Stimulated activated CD8-positive, alpha-beta memory T cell treated with anti-CD3 and anti-CD28 coated beads, Interleukin-12 subunit alpha, Interleukin-12 subunit beta, amount 100 ng/mL, for 24 hours (primary cell): Measurements from ENCODE around the gene SPATS2.

Experiments used
- DNase-seq: peaks from one replicate; pipeline ENCODE4 v3.0.0-alpha.2; 2020; ENCODE audit errors: extremely low read depth

Gene SPATS2

DNA sequence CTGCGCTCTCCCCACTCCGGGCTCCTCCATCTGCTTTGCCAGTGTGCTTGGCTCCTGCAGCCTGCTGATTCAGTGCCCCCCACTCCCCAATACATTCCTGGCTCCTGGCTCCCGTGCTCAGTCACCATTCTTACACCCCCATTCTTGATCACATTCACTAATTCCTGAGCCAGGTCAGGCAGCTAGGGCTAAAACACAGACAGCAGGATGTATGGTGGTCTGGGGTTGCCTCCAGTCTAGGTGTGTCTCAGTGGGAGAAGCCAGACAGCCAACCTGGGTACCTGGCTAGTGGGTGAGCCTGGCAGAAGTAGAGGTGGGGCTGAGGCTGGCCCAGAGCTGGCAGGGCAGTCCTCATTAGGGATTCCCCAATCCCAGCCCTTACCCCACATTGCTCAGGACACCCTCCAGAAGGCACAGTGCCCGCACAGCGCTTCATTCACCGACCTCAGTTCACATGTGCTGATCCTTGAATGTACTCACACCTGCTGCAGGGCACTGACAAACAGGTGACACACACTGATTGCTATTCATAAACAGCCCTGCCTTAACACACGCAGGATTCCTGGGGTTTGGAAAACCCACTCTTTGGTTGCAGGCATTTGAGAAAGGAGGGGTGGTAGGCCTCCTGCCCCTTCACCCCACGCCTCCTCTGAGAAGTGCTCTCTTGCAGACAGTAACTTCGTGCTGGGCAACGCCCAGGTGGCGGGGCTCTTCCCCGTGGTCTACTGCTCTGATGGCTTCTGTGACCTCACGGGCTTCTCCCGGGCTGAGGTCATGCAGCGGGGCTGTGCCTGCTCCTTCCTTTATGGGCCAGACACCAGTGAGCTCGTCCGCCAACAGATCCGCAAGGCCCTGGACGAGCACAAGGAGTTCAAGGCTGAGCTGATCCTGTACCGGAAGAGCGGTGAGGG lies 173.2 kb downstream of the SPATS2 start:
- DNase-seq = no peak

DNA sequence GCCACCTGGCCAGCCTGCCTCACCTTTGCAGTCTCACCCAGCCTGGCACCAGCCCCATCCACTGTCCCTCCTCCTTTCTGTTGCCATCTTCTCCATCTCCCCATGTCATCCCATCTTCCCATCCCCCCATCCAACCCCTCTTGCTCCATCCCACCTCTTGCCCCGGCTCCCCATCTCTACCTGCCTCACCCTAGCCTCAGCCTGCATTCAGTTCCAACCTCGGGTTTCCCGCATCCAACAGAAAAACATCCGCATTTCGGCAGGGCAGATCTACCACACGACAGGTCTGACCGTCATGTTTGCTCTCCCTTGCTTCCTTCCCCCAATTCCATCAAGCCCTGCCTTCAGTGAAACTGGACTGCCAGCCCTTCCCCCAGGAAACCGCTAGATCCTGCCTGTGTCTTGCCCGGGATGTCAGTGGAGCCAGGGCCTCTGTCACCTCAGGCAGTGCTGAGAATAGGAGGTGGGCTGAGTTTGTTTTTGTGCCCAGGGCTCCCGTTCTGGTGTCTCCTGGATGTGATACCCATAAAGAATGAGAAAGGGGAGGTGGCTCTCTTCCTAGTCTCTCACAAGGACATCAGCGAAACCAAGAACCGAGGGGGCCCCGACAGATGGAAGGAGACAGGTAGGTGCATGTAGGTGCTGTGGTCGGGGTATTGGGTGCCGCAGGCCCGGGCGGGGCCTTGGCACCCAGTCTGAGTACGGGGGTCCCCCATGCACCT lies 174.0 kb downstream of the SPATS2 start:
- no peak for DNase-seq

DNA sequence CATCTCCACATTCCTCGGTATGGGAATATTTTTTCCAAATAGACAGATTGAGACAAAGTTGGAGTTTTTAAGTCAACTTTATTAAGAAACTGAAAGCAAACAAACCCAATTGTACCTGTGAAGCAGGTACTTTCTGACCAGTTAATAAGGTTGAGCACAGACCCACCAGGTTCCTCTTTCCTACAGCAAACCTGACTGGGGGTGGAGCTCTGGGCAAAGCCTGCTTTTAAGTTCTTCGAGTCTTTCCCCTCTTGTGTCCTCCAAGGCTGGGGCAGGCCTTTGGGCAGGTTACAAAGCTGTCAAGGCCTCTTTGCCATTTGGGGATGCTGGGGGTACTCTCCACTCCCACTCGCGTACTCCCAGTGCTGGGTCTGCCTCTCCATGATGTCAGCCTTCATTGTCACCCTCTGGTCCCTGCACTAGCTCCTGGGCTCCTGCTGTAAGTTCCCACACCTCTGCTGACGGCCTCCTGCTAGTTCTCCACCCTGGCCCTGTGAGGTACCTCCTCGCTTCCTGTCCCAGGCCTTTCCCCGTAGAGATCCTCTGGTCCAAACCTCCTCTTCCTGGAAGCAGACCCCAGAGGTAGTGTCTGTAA lies 174.7 kb downstream of the SPATS2 start:
- no peak for DNase-seq

DNA sequence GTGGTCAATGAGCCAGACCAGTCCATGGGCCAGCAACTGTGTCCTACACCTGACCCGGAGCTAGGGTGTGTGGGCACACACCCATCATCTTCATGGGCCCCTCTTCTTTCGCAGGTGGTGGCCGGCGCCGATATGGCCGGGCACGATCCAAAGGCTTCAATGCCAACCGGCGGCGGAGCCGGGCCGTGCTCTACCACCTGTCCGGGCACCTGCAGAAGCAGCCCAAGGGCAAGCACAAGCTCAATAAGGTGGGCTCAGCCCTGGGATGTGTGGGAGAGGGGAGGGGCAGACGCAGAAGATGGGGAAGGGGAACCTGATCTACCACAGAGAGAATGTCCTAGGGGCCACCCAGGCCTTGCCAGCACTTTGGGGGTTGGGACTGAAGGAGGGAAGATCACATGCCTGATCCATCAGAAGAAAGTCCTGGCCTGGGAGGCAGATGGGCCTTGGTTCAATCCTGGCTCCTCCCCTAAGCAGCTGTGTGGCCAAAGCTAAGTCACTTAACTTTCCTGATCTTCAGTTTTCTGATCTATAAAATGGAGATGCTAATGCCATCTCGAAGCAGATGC lies 175.4 kb downstream of the SPATS2 start:
- no peak for DNase-seq

DNA sequence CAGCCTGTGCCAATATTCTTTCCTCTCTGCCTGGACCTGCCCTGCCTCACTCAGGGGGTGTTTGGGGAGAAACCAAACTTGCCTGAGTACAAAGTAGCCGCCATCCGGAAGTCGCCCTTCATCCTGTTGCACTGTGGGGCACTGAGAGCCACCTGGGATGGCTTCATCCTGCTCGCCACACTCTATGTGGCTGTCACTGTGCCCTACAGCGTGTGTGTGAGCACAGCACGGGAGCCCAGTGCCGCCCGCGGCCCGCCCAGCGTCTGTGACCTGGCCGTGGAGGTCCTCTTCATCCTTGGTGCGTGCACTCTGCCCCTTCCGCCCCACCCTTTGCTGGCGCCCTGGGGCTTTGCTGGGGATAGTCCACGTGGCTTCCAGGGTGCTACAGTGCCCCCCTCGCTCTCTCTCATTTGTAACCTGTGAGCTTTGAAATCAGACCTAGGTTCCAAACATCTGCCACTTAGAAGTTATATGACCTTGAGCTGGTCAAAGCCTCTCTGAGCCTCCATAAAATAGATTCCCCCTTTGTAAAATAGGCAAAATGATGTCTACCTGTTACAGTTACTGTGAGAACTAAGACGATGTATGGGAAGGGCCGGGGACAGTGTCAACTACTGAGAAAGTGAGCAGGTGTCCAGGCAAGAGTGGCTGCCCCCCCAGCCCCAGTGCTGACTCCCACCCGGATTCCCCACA lies 176.1 kb downstream of the SPATS2 start:
- DNase-seq = no peak

DNA sequence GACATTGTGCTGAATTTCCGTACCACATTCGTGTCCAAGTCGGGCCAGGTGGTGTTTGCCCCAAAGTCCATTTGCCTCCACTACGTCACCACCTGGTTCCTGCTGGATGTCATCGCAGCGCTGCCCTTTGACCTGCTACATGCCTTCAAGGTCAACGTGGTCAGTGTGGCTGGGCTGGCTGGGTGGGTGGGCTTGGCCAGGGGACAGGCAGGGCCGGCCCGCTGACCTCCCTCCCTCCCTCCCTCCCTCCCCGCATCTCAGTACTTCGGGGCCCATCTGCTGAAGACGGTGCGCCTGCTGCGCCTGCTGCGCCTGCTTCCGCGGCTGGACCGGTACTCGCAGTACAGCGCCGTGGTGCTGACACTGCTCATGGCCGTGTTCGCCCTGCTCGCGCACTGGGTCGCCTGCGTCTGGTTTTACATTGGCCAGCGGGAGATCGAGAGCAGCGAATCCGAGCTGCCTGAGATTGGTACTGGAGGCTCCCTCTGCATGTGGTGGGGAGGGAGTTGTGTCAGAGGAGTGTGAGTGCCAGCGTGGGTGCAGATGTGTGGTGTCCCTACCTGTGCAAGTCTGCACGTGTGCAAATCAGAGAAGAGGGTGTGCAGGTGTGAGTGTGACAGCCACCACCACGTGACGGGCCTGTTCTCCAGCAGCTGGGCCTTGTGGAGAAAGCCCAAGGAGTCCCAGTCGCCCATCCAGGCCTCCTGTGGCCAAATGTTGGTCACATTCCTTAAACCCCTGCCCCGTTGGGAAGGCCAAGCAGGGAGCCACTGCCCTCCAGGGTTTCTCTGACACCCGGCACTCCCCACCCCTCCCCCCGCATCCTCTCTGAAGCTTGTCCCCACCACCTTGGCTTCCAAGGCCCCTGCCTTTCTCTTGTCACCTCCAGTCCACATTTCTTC lies 176.9 kb downstream of the SPATS2 start:
- DNase-seq = no peak

DNA sequence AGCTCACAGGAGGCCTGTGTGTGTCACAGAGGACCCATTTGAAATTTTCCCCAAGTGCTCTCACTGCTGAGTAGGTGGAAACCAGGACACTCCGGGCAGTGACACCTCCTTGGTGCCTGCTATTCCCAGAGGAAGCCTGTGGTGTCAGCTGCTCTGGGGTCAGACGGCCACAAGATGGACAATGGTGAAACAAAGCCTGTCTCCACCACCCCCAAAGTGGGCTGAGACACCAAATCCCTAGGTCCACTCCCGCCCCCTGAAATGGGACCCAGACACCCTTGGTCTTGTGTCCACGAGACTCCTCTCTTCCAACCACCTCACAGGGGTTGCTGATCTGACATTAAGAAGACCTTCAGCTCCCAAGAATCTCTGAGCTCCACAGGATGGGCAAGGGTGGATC lies 178.6 kb downstream of the SPATS2 start:
- DNase-seq = no peak

DNA sequence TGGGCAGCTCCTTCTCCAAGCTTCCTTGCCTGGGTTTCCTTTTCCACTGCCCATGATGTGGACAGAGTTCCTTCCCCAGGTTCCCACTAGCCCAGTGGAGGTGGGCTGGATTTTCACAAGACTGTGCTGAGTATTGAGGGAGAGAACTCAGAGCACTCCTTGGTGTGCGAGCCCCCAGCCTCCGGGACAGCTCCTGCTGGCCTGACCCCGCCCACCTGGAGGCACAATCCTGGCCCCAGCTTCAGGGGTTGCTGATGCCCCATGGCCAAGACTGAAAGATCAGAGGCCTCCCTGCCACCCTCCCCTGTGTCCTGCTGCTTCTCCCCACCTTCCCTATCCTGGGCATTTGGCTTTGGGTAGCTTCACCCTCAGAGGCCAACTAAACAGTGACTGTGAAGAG lies 179.2 kb downstream of the SPATS2 start:
- no peak for DNase-seq

DNA sequence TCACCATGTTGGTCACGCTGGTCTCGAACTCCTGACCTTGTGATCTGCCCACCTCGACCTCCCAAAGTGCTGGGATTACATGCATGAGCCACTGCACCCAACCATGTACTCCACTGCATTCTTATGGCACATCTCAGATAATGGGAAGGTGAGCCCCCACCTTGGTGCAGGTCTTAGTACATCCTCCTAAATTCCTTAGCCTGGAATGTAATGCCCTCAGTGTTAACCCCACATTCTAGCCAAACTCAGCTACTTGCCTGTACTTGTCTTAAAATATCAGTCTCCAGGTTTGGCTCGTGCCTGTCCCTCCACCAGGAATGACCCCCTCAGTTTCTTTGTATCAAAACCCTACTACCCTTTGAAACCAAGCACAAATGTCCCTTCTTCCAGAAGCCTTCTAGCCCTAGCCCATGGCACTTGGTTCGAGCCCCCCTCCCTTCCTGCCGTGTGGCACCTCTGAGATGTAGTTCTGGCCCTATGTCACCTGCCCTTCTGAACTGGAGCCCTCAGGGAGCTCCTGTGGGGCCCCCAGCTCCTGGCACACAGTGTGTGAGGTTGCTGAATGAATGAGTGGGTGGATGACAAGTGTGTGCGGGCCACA lies 179.9 kb downstream of the SPATS2 start:
- no peak for DNase-seq

DNA sequence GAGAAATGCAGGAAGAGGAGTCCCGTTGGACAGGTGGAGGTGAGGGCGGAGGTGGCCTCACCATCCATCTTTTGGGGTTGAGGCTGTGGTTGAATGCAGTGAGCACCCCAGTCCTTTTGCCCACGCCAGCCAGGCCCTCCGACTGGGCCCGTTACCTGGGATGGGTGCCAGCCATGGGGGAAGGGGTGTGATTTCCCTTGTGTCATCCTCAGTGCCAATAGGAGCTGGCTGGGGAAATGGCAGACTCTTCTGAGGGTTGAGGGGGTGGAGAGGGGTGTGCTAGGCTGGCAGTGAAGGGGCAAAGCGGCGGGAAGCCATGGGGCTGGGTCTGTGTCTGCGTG lies 181.2 kb downstream of the SPATS2 start:
- DNase-seq = no peak

DNA sequence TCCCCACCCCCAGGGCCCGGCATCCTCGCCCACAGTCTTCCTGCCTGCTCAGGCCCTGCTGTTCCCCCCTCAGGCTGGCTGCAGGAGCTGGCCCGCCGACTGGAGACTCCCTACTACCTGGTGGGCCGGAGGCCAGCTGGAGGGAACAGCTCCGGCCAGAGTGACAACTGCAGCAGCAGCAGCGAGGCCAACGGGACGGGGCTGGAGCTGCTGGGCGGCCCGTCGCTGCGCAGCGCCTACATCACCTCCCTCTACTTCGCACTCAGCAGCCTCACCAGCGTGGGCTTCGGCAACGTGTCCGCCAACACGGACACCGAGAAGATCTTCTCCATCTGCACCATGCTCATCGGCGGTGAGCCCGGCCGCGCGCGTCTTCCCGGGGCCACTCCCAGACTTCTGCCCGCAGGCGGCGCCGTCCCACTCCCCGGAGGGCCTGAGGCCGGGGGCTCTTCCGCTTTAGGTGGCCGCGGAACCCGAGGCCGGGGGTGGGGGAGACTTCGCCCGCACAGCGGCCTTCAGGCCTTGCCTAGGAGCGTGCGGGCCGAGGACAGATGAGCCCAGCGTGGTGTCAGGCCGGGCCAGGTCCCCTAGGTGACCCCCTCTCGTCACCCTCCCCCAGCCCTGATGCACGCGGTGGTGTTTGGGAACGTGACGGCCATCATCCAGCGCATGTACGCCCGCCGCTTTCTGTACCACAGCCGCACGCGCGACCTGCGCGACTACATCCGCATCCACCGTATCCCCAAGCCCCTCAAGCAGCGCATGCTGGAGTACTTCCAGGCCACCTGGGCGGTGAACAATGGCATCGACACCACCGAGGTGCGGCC lies 181.8 kb downstream of the SPATS2 start:
- no peak for DNase-seq

DNA sequence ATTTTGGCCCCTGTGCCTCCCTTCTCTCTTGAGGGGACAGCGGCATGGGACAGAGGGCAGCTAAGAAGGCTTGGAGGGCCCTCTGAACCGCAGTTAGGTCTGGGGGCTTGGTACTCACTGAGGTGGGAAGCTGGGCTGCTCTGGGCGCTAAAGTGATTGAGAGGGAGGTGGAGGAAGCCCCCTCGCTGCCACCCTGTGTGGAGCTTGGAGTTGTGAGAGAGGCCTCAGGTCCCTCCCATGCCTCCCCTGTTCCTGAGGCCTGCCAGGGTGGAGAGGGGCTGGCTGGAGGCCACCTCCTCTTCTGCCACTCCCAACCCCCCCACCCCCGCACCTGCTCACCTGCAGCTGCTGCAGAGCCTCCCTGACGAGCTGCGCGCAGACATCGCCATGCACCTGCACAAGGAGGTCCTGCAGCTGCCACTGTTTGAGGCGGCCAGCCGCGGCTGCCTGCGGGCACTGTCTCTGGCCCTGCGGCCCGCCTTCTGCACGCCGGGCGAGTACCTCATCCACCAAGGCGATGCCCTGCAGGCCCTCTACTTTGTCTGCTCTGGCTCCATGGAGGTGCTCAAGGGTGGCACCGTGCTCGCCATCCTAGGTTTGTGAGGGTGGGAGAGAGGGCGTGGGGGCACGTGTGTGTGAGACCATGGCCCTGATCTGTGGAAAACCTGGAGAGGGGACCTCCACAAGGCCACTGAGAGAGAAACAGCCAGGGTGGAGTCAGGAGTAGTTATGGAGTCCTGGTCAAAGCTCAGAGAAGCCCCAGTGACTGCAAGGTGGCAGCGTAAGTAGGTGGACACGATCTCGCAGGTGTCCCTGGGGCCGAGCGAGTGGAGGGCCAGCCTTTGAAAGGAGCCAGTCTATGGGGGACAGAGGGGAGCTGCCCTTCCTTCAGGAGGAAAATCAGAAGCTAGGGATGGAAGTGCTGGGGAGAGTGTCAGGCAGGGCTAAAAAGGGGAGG lies 182.8 kb downstream of the SPATS2 start:
- DNase-seq = no peak

DNA sequence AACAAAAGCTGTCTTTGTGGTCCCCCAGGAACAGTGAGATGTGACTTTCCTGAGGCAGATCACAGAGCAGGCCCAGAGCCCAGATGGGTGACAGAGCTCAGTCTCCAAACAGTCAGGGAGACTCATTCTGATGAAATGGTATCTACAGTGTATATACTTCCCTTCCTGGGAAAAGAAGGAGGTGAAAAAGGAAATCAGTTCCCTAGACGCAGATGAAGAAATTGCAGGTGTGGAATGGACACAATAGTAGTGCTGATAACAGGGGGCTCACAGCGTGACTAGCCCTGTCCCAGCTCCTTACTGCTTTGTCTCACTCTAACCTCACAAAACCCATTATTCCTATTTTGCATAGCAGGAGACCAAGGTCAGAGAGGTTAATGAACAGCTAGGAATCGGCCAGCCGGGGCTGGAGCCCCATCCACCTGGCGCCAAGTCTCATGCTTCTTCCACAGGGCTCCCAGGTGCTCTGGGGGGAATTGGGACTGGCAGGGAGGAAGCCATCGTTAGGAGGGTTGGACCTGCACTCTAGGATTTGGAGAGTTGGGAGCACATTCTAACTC lies 183.5 kb downstream of the SPATS2 start:
- no peak for DNase-seq

DNA sequence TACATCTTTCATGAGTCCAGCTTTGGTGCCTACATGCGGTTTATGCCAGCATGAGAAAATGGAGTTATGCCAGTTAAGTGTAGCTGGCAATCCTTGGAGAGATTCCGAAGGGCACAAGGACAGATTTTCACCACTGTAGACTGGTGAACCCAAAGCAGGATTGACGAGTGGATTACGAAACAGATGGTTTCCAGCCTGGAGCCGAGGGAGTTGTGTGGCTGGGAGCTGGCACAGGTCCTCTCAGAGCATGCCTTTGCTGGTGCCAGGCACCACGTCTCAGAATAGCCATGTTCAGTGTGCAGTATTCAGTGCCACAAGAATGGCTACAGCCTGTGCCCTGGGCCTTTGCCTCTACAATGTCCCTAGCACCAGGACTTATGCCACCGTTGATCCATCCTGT lies 184.8 kb downstream of the SPATS2 start:
- no peak for DNase-seq

DNA sequence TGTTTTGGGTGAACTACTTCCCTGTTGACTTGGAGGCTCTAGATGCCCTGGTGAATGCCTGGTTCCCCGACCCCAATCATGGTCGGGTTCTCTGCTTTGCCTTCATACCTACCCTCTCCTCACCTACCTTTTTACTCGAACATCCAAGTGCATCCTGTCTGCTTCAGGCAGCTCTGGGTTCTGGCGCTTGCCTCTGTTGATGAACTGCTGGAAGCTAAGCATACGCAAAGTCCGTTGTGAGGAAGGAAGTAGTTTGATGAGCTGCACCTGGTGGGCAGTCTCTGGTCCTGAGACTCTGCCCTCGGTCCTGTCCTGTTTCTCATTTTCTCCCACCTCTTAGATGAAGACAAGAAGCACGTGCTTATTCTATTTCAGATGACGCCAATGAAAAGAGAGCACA lies 185.2 kb downstream of the SPATS2 start:
- no peak for DNase-seq

DNA sequence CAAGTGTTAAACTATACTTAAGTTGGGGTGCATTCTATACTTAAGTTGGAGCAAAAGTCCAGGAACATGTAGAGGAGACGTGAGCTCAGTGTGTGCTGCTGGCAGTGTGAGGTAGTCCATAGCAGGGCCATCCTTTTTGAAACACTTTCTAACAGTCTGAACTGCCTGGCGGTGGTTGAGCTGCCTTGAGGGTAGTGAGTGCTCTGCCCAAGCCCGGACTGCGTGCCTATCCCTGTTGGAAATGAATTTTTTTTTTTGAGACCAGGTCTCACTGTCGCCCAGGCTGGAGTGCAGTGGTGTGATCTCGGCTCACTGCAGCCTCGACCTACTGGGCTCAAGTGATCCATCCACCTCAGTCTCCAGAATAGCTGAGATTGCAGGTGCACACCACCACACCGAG lies 185.6 kb downstream of the SPATS2 start:
- no peak for DNase-seq

DNA sequence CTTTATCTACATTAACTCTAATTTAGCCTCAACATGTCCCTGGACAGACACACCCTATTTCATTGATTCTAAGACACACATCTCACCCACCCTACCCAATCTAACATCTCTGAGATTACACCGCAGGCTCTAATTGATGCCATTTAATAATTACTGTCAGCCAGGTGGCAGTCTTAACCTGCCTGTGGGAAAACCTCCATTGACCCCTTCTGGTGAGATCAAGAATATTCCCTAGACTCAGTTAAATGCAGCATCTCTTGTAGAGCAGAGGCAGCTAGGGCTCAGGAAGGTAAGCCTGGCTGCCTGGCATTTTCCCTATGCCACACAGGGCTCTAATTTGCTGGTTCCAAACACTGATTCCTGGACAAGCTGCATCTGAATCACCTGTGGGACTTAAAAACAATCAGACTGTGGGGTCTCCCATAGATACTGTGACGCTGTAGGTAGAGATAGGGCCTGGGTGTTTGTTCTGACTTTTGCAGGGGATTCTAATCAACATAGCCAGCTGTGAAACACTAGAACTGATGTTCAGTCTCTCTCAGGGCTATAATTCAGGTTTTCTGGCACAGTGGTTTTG lies 186.3 kb downstream of the SPATS2 start:
- DNase-seq = no peak

DNA sequence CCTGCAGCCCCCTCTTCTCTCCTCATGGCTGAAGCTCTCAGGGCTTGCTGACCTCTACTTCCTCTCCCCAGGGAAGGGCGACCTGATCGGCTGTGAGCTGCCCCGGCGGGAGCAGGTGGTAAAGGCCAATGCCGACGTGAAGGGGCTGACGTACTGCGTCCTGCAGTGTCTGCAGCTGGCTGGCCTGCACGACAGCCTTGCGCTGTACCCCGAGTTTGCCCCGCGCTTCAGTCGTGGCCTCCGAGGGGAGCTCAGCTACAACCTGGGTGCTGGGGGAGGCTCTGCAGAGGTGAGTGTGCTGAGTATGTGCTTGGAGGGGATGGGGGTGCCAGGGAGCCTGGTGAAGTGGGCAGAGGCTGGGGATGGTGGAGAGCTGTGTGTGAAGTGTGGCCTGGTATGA lies 187.0 kb downstream of the SPATS2 start:
- no peak for DNase-seq
